CD14-positive monocyte (primary cell): ENCODE results near the gene RALGAPA1. TPM values are rescaled to one million over a fixed set of nuclear protein-coding genes. Genes with fewer than 3 reads are reported as not detected.

ENCODE experiments used
- DNase-seq, 3 donors: peaks; one replicate each; pipeline ENCODE4 v3.0.0-alpha.2; 2011 to 2022
- H2AFZ ChIP-seq: 2 replicates; pipeline ENCODE4 v1.6.0; 2012; ENCODE audit warnings: mild to moderate bottlenecking, low read depth, low read length, inconsistent platforms; ENCODE audit not compliant: insufficient read depth, poor library complexity, severe bottlenecking
- H3K27ac ChIP-seq, 2 donors: 1 replicate in 1 of 2; 2 replicates in 1 of 2; pipeline ENCODE4 v1.5.1; 2012 to 2013; ENCODE audit warnings: low read length in 2 of 2, control low read depth in 1 of 2, inconsistent platforms in 1 of 2, low read depth in 1 of 2, mild to moderate bottlenecking in 1 of 2
- H3K27me3 ChIP-seq, 2 donors: one replicate each; pipeline versions ENCODE4 v1.6.0 to v1.6.1; 2011 to 2013; ENCODE audit warnings: low read length in 2 of 2; ENCODE audit not compliant: control insufficient read depth in 2 of 2, insufficient read depth in 2 of 2
- H3K36me3 ChIP-seq, 2 donors: replicated peaks in 1 of 2; 1 replicate in 1 of 2; 2 replicates in 1 of 2; pipeline versions ENCODE4 v1.5.1 to v1.6.1; 2012 to 2013; ENCODE audit warnings: low read length in 2 of 2, control low read depth in 1 of 2, inconsistent platforms in 1 of 2, mild to moderate bottlenecking in 1 of 2; ENCODE audit not compliant: insufficient read depth in 2 of 2, control insufficient read depth in 1 of 2
- H3K4me1 ChIP-seq, 2 donors: 1 replicate in 1 of 2; 2 replicates in 1 of 2; pipeline versions ENCODE4 v1.5.1 to v1.6.1; 2012 to 2013; ENCODE audit warnings: low read length in 2 of 2, control low read depth in 1 of 2, inconsistent platforms in 1 of 2, mild to moderate bottlenecking in 1 of 2, moderate library complexity in 1 of 2; ENCODE audit not compliant: insufficient read depth in 2 of 2, control insufficient read depth in 1 of 2
- H3K4me2 ChIP-seq: replicated peaks from 2 replicates; pipeline ENCODE3; 2012; ENCODE audit warnings: low read length, moderate library complexity, mild to moderate bottlenecking; ENCODE audit not compliant: poor library complexity, severe bottlenecking; ENCODE audit errors: extremely low read depth
- H3K4me3 ChIP-seq, 3 experiments: fragments of 200-600 bp in 1 of 3; sonication (generic) in 1 of 3; replicated peaks in 1 of 3; 1 replicate in 2 of 3; 2 replicates in 1 of 3; pipeline ENCODE4 v1.5.1; 2011 to 2013; ENCODE audit warnings: low read length in 3 of 3, mild to moderate bottlenecking in 3 of 3, control low read depth in 2 of 3, low read depth in 2 of 3, inconsistent platforms in 1 of 3, moderate library complexity in 1 of 3
- H3K79me2 ChIP-seq: 2 replicates; pipeline ENCODE4 v1.6.0; 2012; ENCODE audit warnings: mild to moderate bottlenecking, control low read depth, inconsistent platforms, low read length, moderate library complexity; ENCODE audit not compliant: insufficient read depth
- H3K9ac ChIP-seq: 2 replicates; pipeline ENCODE4 v1.6.0; 2017; ENCODE audit warnings: low read length, mild to moderate bottlenecking; ENCODE audit not compliant: insufficient read depth, poor library complexity, severe bottlenecking
- H3K9me3 ChIP-seq, 2 donors: replicated peaks in 1 of 2; 1 replicate in 1 of 2; 2 replicates in 1 of 2; pipeline versions ENCODE4 v1.5.1 to v1.6.1; 2012 to 2013; ENCODE audit warnings: low read length in 2 of 2, control low read depth in 1 of 2; ENCODE audit not compliant: control insufficient read depth in 1 of 2, insufficient read depth in 1 of 2
- H4K20me1 ChIP-seq: 2 replicates; pipeline ENCODE4 v1.6.0; 2012; ENCODE audit warnings: mild to moderate bottlenecking, low read length, control low read depth, moderate library complexity; ENCODE audit not compliant: insufficient read depth
- H3K27ac Mint-ChIP-seq, 7 donors: one replicate each; pipeline ENCODE4 v1.8.0; 2020; ENCODE audit warnings: mild to moderate bottlenecking in 7 of 7, mixed read lengths in 7 of 7, moderate library complexity in 6 of 7, inconsistent platforms in 2 of 7
- H3K27me3 Mint-ChIP-seq, 3 donors: one replicate each; pipeline ENCODE4 v1.8.0; 2021 to 2022; ENCODE audit warnings: low read depth in 3 of 3, mild to moderate bottlenecking in 3 of 3, mixed read lengths in 3 of 3, moderate library complexity in 3 of 3, inconsistent platforms in 1 of 3
- H3K36me3 Mint-ChIP-seq, 2 donors: one replicate each; pipeline ENCODE4 v1.8.0; 2020; ENCODE audit warnings: mixed read lengths in 2 of 2, inconsistent platforms in 1 of 2, mild to moderate bottlenecking in 1 of 2
- H3K4me1 Mint-ChIP-seq: one replicate; pipeline ENCODE4 v1.8.0; 2020; ENCODE audit warnings: mild to moderate bottlenecking, mixed read lengths
- H3K4me3 Mint-ChIP-seq, 2 donors: one replicate each; pipeline ENCODE4 v1.8.0; 2020; ENCODE audit warnings: mild to moderate bottlenecking in 2 of 2, mixed read lengths in 2 of 2, moderate library complexity in 1 of 2
- H3K9me3 Mint-ChIP-seq, 7 donors: one replicate each; pipeline ENCODE4 v1.8.0; 2020 to 2022; ENCODE audit warnings: mixed read lengths in 7 of 7, mild to moderate bottlenecking in 6 of 7, moderate library complexity in 6 of 7, inconsistent platforms in 2 of 7
- CTCF ChIP-seq: fragments of 200-600 bp; IDR thresholded peaks from one replicate; pipeline ENCODE4 v1.8.0; 2022; ENCODE audit warnings: antibody characterized with exemption, mild to moderate bottlenecking
- WGBS: methylation state at CpG from one replicate; pipeline ENCODE4 v1.1.5; 2013; ENCODE audit warnings: missing lambda C conversion rate; ENCODE audit not compliant: insufficient coverage; 5-methylcytosine and 5-hydroxymethylcytosine counted together
- intact Hi-C, 2 donors: fragments of 100-400 bp; cut with micrococcal nuclease; formaldehyde crosslinking; loops; one replicate each; pipeline versions ENCODE4 v1.15.0 to v1.15.1; 2023
- polyA plus RNA-seq, 3 donors: library from polyadenylated mRNA; depleted of rRNA in 1 of 3; unstranded in 2 of 3; stranded (reverse) in 1 of 3; fragments of 300-500 nt in 2 of 3; fragments of >200 nt in 1 of 3; fragmentation: Illumina TruSeq in 2 of 3; gene quantifications; 1 replicate in 2 of 3; 2 replicates in 1 of 3; pipeline ENCODE4 v1.2.3, GENCODE V29; 2012 to 2021

The RALGAPA1 gene
- polyA plus RNA-seq, 3 donors: 3.2 to 7.4 (median 4.1) TPM

GRCh38 chr14:35643513-35643912 lies 165.6 kb downstream of the RALGAPA1 start:
- peaks cover 0 to 2% of the 10 kb centered on the region in 2 donors for H3K9me3 ChIP-seq
- no peaks in the 10 kb centered on the region for H4K20me1 ChIP-seq
- no peaks in the 10 kb centered on the region for H3K4me1 Mint-ChIP-seq
- TF ChIP-seq CTCF: no peak
- no peak overlapping the region for H2AFZ ChIP-seq
- peaks cover 28 to 46% of the 10 kb centered on the region in 2 donors for H3K36me3 Mint-ChIP-seq
- no peak overlapping the region for H3K4me2 ChIP-seq
- H3K4me3 ChIP-seq: no peak overlapping the region
- no peaks in the 10 kb centered on the region for H3K79me2 ChIP-seq
- intact Hi-C loops: no loop called here
- H3K27ac Mint-ChIP-seq: no peak overlapping the region
- H3K4me1 ChIP-seq: no peaks in the 10 kb centered on the region
- no peak for DNase-seq
- H3K27me3 ChIP-seq: no peaks in the 10 kb centered on the region
- H3K4me3 Mint-ChIP-seq: no peak overlapping the region
- H3K9ac ChIP-seq: no peak overlapping the region
- H3K27ac ChIP-seq: no peak overlapping the region
- H3K36me3 ChIP-seq: peaks cover 3 to 9% of the 10 kb centered on the region in 2 donors
- no peaks in the 10 kb centered on the region for H3K27me3 Mint-ChIP-seq
- peaks cover 0 to 12% (median 6%) of the 10 kb centered on the region in 7 donors for H3K9me3 Mint-ChIP-seq

- peaks cover 25 to 57% of the 10 kb centered on the region in 2 donors for H3K36me3 Mint-ChIP-seq
- Histone ChIP-seq H3K27ac (no peak overlapping the region), H3K79me2 (no peaks in the 10 kb centered on the region), H3K36me3 (peaks cover 4 to 6% of the 10 kb centered on the region in 2 donors), H3K4me1 (no peaks in the 10 kb centered on the region), H3K27me3 (no peaks in the 10 kb centered on the region), H2AFZ (no peak overlapping the region), H3K4me3 (no peak overlapping the region), H3K9me3 (no peaks in the 10 kb centered on the region), H3K4me2 (no peak overlapping the region), H4K20me1 (no peaks in the 10 kb centered on the region), H3K9ac (no peak overlapping the region)
- WGBS: no CpG with 5 or more reads among the region's 2 CpGs
- no peak overlapping the region for H3K4me3 Mint-ChIP-seq
- intact Hi-C loops: no loop called here
- no peak for DNase-seq
- no peaks in the 10 kb centered on the region for H3K27me3 Mint-ChIP-seq
- peaks cover 0 to 15% (median 5%) of the 10 kb centered on the region in 7 donors for H3K9me3 Mint-ChIP-seq
- no peaks in the 10 kb centered on the region for H3K4me1 Mint-ChIP-seq
- H3K27ac Mint-ChIP-seq: no peak overlapping the region
- no peak for TF ChIP-seq CTCF
Measured at GRCh38 chr14:35637851-35638250, 171.2 kb downstream of the RALGAPA1 start.
